Smooth muscle cell (in vitro differentiated cells): ENCODE results near the gene GSK3A. TPM values are rescaled to one million over a fixed set of nuclear protein-coding genes. Genes with fewer than 3 reads are reported as not detected.

Source experiments
- DNase-seq: peaks from one replicate; lab custom pipeline; 2025; ENCODE audit not compliant: unreplicated experiment; lab: John Stamatoyannopoulos, UW
- H2AFZ ChIP-seq: fragments of 200-600 bp; sonication (generic); 2 replicates; pipeline ENCODE4 v1.6.0; 2016; ENCODE audit warnings: antibody characterized with exemption, low read depth, mild to moderate bottlenecking
- H3F3A ChIP-seq: fragments of 200-600 bp; sonication (generic); 2 replicates; pipeline ENCODE4 v1.6.0; 2017; ENCODE audit warnings: antibody characterized with exemption, low read depth
- H3K27ac ChIP-seq: fragments of 200-600 bp; sonication (generic); 2 replicates; pipeline ENCODE4 v1.5.1; 2016; ENCODE audit warnings: low read depth, mild to moderate bottlenecking
- H3K27me3 ChIP-seq: fragments of 200-600 bp; sonication (generic); 2 replicates; pipeline ENCODE4 v1.6.1; 2016; ENCODE audit warnings: low read depth, mild to moderate bottlenecking
- H3K36me3 ChIP-seq: fragments of 200-600 bp; sonication (generic); 2 replicates; pipeline ENCODE4 v1.5.1; 2016; ENCODE audit warnings: low read depth
- H3K4me1 ChIP-seq: fragments of 200-600 bp; sonication (generic); 2 replicates; pipeline ENCODE4 v1.5.1; 2016; ENCODE audit warnings: low read depth
- H3K4me2 ChIP-seq: fragments of 200-600 bp; sonication (generic); 2 replicates; pipeline ENCODE4 v1.6.0; 2016; ENCODE audit warnings: mild to moderate bottlenecking
- H3K4me3 ChIP-seq: fragments of 200-600 bp; sonication (generic); 2 replicates; pipeline ENCODE4 v1.5.1; 2016; ENCODE audit warnings: mild to moderate bottlenecking
- H3K79me2 ChIP-seq: fragments of 200-600 bp; sonication (generic); 2 replicates; pipeline ENCODE4 v1.6.0; 2016; ENCODE audit warnings: low read depth, mild to moderate bottlenecking
- H3K9ac ChIP-seq: fragments of 200-600 bp; sonication (generic); 2 replicates; pipeline ENCODE4 v1.6.0; 2016; ENCODE audit warnings: low read depth
- H3K9me3 ChIP-seq: fragments of 200-600 bp; sonication (generic); replicated peaks from 2 replicates; pipeline ENCODE4 v1.5.1; 2016; ENCODE audit warnings: low read depth
- H4K20me1 ChIP-seq: fragments of 200-600 bp; sonication (generic); 2 replicates; pipeline ENCODE4 v1.6.0; 2016; ENCODE audit warnings: low read depth
- CTCF ChIP-seq: fragments of 200-600 bp; sonication (generic); IDR thresholded peaks from 2 replicates; pipeline ENCODE4 v1.5.1; 2017; ENCODE audit warnings: borderline replicate concordance, mild to moderate bottlenecking, antibody characterized with exemption; ENCODE audit not compliant: insufficient read depth, poor library complexity, severe bottlenecking
- WGBS: methylation state at CpG from one replicate; pipeline ENCODE4 v1.1.7; 2016; ENCODE audit warnings: low lambda C conversion rate; 5-methylcytosine and 5-hydroxymethylcytosine counted together
- polyA plus RNA-seq: library from polyadenylated mRNA; unstranded; fragments of >200 nt; fragmentation: Nextera tagmentation; extraction: Ambion mirVana; gene quantifications from 2 replicates; pipeline ENCODE4 v1.2.1, GENCODE V29; 2016
- total RNA-seq: library from RNA; depleted of rRNA; stranded (reverse); fragments of >200 nt; gene quantifications from 2 replicates; pipeline ENCODE4 v1.2.3, GENCODE V29; 2014

GSK3A gene
- total and polyA plus RNA-seq, 2 experiments from 2014 or later = 27.4 to 39.0 TPM

- no peak for DNase-seq
- Histone ChIP-seq H3K9ac (no peak overlapping the region), H3K36me3 (no peaks in the 10 kb centered on the region), H3K4me3 (no peak overlapping the region), H3K79me2 (no peaks in the 10 kb centered on the region), H3F3A (no peaks in the 10 kb centered on the region), H2AFZ (no peak overlapping the region), H4K20me1 (peaks cover 37% of the 10 kb centered on the region), H3K4me2 (no peak overlapping the region), H3K4me1 (no peaks in the 10 kb centered on the region), H3K27ac (no peak overlapping the region), H3K9me3 (no peaks in the 10 kb centered on the region), H3K27me3 (no peaks in the 10 kb centered on the region)
- 87% methylated on average over 32 of the region's 32 CpGs for WGBS
- no peak for TF ChIP-seq CTCF
Measured at GRCh38 chr19:42199440-42200115, 42.8 kb downstream of the GSK3A start.

- no peak overlapping the region for H3K9ac ChIP-seq
- no peak overlapping the region for H3K4me2 ChIP-seq
- no peaks in the 10 kb centered on the region for H3K4me1 ChIP-seq
- H3K79me2 ChIP-seq = no peaks in the 10 kb centered on the region
- no peaks in the 10 kb centered on the region for H3F3A ChIP-seq
- TF ChIP-seq CTCF = no peak
- no peak for DNase-seq
- H3K36me3 ChIP-seq = no peaks in the 10 kb centered on the region
- H3K27me3 ChIP-seq = no peaks in the 10 kb centered on the region
- no peak overlapping the region for H2AFZ ChIP-seq
- H3K27ac ChIP-seq = no peak overlapping the region
- 97% methylated on average over 5 of the region's 7 CpGs for WGBS
- no peaks in the 10 kb centered on the region for H3K9me3 ChIP-seq
- H3K4me3 ChIP-seq = no peak overlapping the region
- peaks cover 36% of the 10 kb centered on the region for H4K20me1 ChIP-seq
Measured at GRCh38 chr19:42198676-42199439, 43.5 kb downstream of the GSK3A start.

- no peak overlapping the region for H3K4me2 ChIP-seq
- 61% methylated on average over 5 of the region's 5 CpGs for WGBS
- peaks cover 21% of the 10 kb centered on the region for H4K20me1 ChIP-seq
- H2AFZ ChIP-seq = no peak overlapping the region
- peaks cover 5% of the 10 kb centered on the region for H3K27me3 ChIP-seq
- no peaks in the 10 kb centered on the region for H3K79me2 ChIP-seq
- no peak overlapping the region for H3K4me3 ChIP-seq
- H3K9me3 ChIP-seq = peaks cover 5% of the 10 kb centered on the region
- H3K36me3 ChIP-seq = no peaks in the 10 kb centered on the region
- DNase-seq = no peak
- H3K27ac ChIP-seq = no peak overlapping the region
- H3K4me1 ChIP-seq = no peaks in the 10 kb centered on the region
- no peaks in the 10 kb centered on the region for H3F3A ChIP-seq
- H3K9ac ChIP-seq = no peak overlapping the region
- no peak for TF ChIP-seq CTCF
Measured at GRCh38 chr19:42197375-42197817, 45.0 kb downstream of the GSK3A start.
